ENCODE results near the gene ELF1.
"Not testable (repeated sequence)": the region's sequence is repeated elsewhere in the genome, so short reads cannot be mapped to it uniquely, and the experiment has no call there.

The ELF1 gene

DNA sequence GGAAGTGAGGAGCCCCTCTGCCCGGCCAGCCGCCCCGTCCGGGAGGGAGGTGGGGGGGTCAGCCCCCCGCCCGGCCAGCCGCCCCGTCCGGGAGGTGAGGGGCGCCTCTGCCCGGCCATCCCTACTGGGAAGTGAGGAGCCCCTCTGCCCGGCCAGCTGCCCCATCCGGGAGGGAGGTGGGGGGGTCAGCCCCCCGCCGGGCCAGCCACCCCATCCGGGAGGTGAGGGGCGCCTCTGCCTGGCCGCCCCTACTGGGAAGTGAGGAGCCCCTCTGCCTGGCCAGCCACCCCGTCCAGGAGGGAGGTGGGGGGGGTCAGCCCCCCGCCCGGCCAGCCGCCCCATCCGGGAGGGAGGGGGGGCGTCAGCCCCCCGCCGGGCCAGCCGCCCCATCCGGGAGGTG is 118.5 kb downstream of the ELF1 start:
- not testable (repeated sequence) for H3K79me2 ChIP-seq (ENCODE audit: insufficient read depth, low read length); H3F3A ChIP-seq (ENCODE audit: insufficient read depth, low read length); H3K9ac ChIP-seq (ENCODE audit: low read length); H3K9me2 ChIP-seq (ENCODE audit: low read depth, low read length); H3K9me3 ChIP-seq (ENCODE audit: low read length); H3K27ac ChIP-seq (ENCODE audit: low read depth, low read length, poor library complexity, severe bottlenecking); H3K4me3 ChIP-seq (ENCODE audit: low read depth, low read length, poor library complexity, severe bottlenecking); H3K27me3 ChIP-seq (ENCODE audit: insufficient read depth, low read length); H4K20me1 ChIP-seq (ENCODE audit: insufficient read depth, low read length); H2AFZ ChIP-seq (ENCODE audit: low read length); H3K36me3 ChIP-seq (ENCODE audit: insufficient read depth, low read length); H3K4me2 ChIP-seq (ENCODE audit: low read length); H3K4me1 ChIP-seq (ENCODE audit: insufficient read depth, low read length, severe bottlenecking)

DNA sequence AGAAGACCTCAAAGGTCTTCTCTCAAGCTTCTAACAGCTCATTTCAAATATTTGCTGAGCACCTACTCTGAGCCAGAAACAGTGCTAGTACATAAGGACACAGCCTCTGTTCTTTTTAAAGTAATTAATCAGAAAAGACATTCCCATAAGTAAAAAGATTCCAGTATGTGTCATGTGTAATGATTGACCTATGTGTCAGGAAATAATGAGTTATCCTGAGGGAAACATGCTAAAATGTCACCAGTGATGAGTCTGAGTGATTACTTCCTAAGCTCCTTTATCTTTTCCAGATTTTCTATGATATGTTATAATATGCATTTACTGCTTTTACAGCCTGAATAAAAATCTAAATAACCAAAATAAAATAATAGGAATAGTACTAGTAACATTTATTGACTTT is 122.1 kb downstream of the ELF1 start:
- Histone ChIP-seq H3F3A (ENCODE audit: insufficient read depth, low read length) (no peaks in the 10 kb centered on the region), H3K79me2 (ENCODE audit: insufficient read depth, low read length) (no peaks in the 10 kb centered on the region), H3K9ac (ENCODE audit: low read length) (no peak overlapping the region), H3K9me3 (ENCODE audit: low read length) (no peaks in the 10 kb centered on the region), H3K27ac (ENCODE audit: low read depth, low read length, poor library complexity, severe bottlenecking) (no peak overlapping the region), H3K4me2 (ENCODE audit: low read length) (no peak overlapping the region), H3K36me3 (ENCODE audit: insufficient read depth, low read length) (no peaks in the 10 kb centered on the region), H3K4me3 (ENCODE audit: low read depth, low read length, poor library complexity, severe bottlenecking) (no peak overlapping the region), H2AFZ (ENCODE audit: low read length) (no peak overlapping the region), H3K9me2 (ENCODE audit: low read depth, low read length) (no peaks in the 10 kb centered on the region), H4K20me1 (ENCODE audit: insufficient read depth, low read length) (no peaks in the 10 kb centered on the region), H3K27me3 (ENCODE audit: insufficient read depth, low read length) (no peaks in the 10 kb centered on the region), H3K4me1 (ENCODE audit: insufficient read depth, low read length, severe bottlenecking) (peaks cover 15% of the 10 kb centered on the region)
- no peak for TF ChIP-seq EZH2 (IDR thresholded peaks at IDR 0.05; ENCODE audit: borderline replicate concordance, low read length)
- TF ChIP-seq, protein P1, sequence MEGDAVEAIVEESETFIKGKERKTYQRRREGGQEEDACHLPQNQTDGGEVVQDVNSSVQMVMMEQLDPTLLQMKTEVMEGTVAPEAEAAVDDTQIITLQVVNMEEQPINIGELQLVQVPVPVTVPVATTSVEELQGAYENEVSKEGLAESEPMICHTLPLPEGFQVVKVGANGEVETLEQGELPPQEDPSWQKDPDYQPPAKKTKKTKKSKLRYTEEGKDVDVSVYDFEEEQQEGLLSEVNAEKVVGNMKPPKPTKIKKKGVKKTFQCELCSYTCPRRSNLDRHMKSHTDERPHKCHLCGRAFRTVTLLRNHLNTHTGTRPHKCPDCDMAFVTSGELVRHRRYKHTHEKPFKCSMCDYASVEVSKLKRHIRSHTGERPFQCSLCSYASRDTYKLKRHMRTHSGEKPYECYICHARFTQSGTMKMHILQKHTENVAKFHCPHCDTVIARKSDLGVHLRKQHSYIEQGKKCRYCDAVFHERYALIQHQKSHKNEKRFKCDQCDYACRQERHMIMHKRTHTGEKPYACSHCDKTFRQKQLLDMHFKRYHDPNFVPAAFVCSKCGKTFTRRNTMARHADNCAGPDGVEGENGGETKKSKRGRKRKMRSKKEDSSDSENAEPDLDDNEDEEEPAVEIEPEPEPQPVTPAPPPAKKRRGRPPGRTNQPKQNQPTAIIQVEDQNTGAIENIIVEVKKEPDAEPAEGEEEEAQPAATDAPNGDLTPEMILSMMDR (IDR thresholded peaks at IDR 0.05; ENCODE audit: low read length): no peak

DNA sequence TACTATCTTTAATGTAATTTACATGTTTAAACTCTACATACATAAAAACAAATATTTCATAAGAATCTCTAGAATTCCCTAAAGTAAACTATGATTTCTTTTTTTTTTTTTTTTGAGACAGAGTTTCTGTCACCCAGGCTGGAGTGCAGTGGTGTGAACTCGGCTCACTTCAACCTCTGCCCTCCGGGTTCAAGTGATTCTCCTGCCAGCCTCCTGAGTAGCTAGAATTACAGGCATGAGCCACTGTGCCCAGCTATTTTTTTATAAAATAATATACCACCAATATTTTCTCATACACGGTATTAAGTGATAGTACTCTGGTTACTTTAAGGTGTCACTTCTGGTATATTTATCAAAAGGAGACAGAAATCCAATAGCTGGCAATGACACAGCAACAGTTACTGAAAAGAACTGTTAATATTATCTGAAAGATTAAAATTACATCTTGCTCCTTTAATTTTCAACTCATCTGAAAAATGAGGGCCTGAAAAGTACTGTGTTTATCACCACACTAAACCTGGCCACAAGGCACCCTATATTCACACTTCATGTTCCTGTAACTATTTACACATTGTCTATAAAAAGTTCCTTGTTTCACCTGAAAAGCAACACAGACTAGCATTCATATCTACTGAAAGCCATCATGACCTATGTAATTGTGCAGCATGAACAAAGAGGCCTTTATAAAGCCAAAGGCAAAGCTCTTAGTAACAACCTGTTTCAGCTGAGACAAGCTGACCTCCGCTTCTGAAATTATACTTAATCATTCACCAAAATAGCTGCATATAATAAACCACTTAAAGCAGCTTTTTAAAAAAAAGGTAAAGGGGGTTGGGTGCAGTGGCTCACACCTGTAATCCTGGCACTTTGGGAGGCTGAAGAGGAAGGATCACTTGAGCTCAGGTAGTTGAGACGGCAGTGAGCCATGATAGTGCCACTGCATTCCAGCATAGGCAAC is 123.6 kb downstream of the ELF1 start:
- H3K27ac ChIP-seq (ENCODE audit: low read depth, low read length, poor library complexity, severe bottlenecking): no peak overlapping the region
- H3K4me2 ChIP-seq (ENCODE audit: low read length): no peak overlapping the region
- H3K9ac ChIP-seq (ENCODE audit: low read length): no peak overlapping the region
- no peak overlapping the region for H2AFZ ChIP-seq (ENCODE audit: low read length)
- TF ChIP-seq, protein P1 (IDR thresholded peaks at IDR 0.05; ENCODE audit: low read length): no peak
- TF ChIP-seq EZH2 (IDR thresholded peaks at IDR 0.05; ENCODE audit: borderline replicate concordance, low read length): no peak
- H3K9me2 ChIP-seq (ENCODE audit: low read depth, low read length): no peaks in the 10 kb centered on the region
- H3K79me2 ChIP-seq (ENCODE audit: insufficient read depth, low read length): no peaks in the 10 kb centered on the region
- no peaks in the 10 kb centered on the region for H3K27me3 ChIP-seq (ENCODE audit: insufficient read depth, low read length)
- no peaks in the 10 kb centered on the region for H4K20me1 ChIP-seq (ENCODE audit: insufficient read depth, low read length)
- no peak overlapping the region for H3K4me3 ChIP-seq (ENCODE audit: low read depth, low read length, poor library complexity, severe bottlenecking)
- H3F3A ChIP-seq (ENCODE audit: insufficient read depth, low read length): no peaks in the 10 kb centered on the region
- no peaks in the 10 kb centered on the region for H3K9me3 ChIP-seq (ENCODE audit: low read length)
- peaks cover 15% of the 10 kb centered on the region for H3K4me1 ChIP-seq (ENCODE audit: insufficient read depth, low read length, severe bottlenecking)
- H3K36me3 ChIP-seq (ENCODE audit: insufficient read depth, low read length): no peaks in the 10 kb centered on the region

DNA sequence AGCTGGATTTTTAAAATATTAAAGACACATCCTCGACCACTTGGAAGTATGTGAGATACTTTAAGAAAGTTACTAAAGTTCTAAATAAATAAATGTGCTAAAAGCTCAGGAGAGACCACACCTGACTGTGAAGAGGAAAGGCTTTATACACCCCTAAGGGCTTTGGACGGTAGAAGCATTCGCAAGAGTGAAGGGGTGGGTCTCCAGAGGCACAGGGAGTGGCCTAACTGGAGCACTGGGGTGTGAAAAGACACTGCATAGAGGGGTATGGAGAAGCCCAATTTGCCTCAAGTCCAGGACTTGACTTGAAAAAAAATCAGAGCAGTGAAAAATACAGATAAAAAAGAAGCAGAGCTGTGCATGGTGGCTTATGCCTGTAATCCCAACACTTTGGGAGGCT is 125.5 kb downstream of the ELF1 start:
- not testable (repeated sequence) for H3K36me3 ChIP-seq (ENCODE audit: insufficient read depth, low read length); H3K9me3 ChIP-seq (ENCODE audit: low read length); H4K20me1 ChIP-seq (ENCODE audit: insufficient read depth, low read length); H3K4me2 ChIP-seq (ENCODE audit: low read length); H3K79me2 ChIP-seq (ENCODE audit: insufficient read depth, low read length); H3K27me3 ChIP-seq (ENCODE audit: insufficient read depth, low read length); H3K4me3 ChIP-seq (ENCODE audit: low read depth, low read length, poor library complexity, severe bottlenecking); H3F3A ChIP-seq (ENCODE audit: insufficient read depth, low read length); H3K27ac ChIP-seq (ENCODE audit: low read depth, low read length, poor library complexity, severe bottlenecking); H3K9ac ChIP-seq (ENCODE audit: low read length); H3K9me2 ChIP-seq (ENCODE audit: low read depth, low read length); H2AFZ ChIP-seq (ENCODE audit: low read length)
- H3K4me1 ChIP-seq (ENCODE audit: insufficient read depth, low read length, severe bottlenecking): peaks cover 15% of the 10 kb centered on the region

Measured in OCI-LY1 (cell line).